Neural progenitor cell (in vitro differentiated cells): ENCODE measurements around the gene IL1RAPL1. TPM values are rescaled to one million over a fixed set of nuclear protein-coding genes. Genes with fewer than 3 reads are reported as not detected.

Experiments
- DNase-seq: peaks from one replicate; pipeline ENCODE4 v3.0.0-alpha.2; 2016; ENCODE audit warnings: low spot score
- H2AFZ ChIP-seq: fragments of 200-600 bp; sonication (generic); replicated peaks from 2 replicates; pipeline ENCODE4 v1.6.1; 2016; ENCODE audit warnings: antibody characterized with exemption
- H3F3A ChIP-seq: fragments of 200-600 bp; sonication (generic); 2 replicates; pipeline ENCODE4 v1.6.1; 2016; ENCODE audit warnings: antibody characterized with exemption, low read depth
- H3K27ac ChIP-seq: fragments of 200-600 bp; sonication (generic); 2 replicates; pipeline ENCODE4 v1.5.1; 2016; ENCODE audit warnings: mild to moderate bottlenecking
- H3K27me3 ChIP-seq: fragments of 200-600 bp; sonication (generic); 2 replicates; pipeline ENCODE4 v1.6.1; 2016; ENCODE audit warnings: mild to moderate bottlenecking, moderate library complexity
- H3K36me3 ChIP-seq: fragments of 200-600 bp; sonication (generic); 2 replicates; pipeline ENCODE4 v1.5.1; 2016
- H3K4me1 ChIP-seq: fragments of 200-600 bp; sonication (generic); 2 replicates; pipeline ENCODE4 v1.6.1; 2016; ENCODE audit warnings: mixed run types
- H3K4me2 ChIP-seq: fragments of 200-600 bp; sonication (generic); 2 replicates; pipeline ENCODE4 v1.6.1; 2016
- H3K4me3 ChIP-seq: fragments of 200-600 bp; sonication (generic); 2 replicates; pipeline ENCODE4 v1.5.1; 2016
- H3K79me2 ChIP-seq: fragments of 200-600 bp; sonication (generic); 2 replicates; pipeline ENCODE4 v1.6.1; 2016; ENCODE audit warnings: low read depth
- H3K9ac ChIP-seq: fragments of 200-600 bp; sonication (generic); 2 replicates; pipeline ENCODE4 v1.6.1; 2016
- H3K9me3 ChIP-seq: fragments of 200-600 bp; sonication (generic); 2 replicates; pipeline ENCODE4 v1.5.1; 2016; ENCODE audit warnings: low read depth
- H4K20me1 ChIP-seq: fragments of 200-600 bp; sonication (generic); 2 replicates; pipeline ENCODE4 v1.6.1; 2016; ENCODE audit warnings: low read depth
- H3K27ac Mint-ChIP-seq: 3 replicates; pipeline ENCODE4 v1.8.0; 2021; ENCODE audit warnings: mixed read lengths
- H3K27me3 Mint-ChIP-seq: 2 replicates; pipeline ENCODE4 v1.8.0; 2022; ENCODE audit warnings: low read depth, mild to moderate bottlenecking, inconsistent platforms, moderate library complexity, mixed read lengths; ENCODE audit not compliant: insufficient read depth
- H3K36me3 Mint-ChIP-seq: 3 replicates; pipeline ENCODE4 v1.8.0; 2021; ENCODE audit warnings: mixed read lengths
- H3K4me1 Mint-ChIP-seq: 3 replicates; pipeline ENCODE4 v1.8.0; 2021; ENCODE audit warnings: mixed read lengths
- H3K4me3 Mint-ChIP-seq: 3 replicates; pipeline ENCODE4 v1.8.0; 2021; ENCODE audit warnings: mild to moderate bottlenecking, moderate library complexity, mixed read lengths
- H3K9me3 Mint-ChIP-seq: 3 replicates; pipeline ENCODE4 v1.8.0; 2020; ENCODE audit warnings: mixed read lengths
- EZH2 ChIP-seq: fragments of 200-600 bp; sonication (generic); IDR thresholded peaks from 2 replicates; pipeline ENCODE4 v1.6.1; 2017; ENCODE audit warnings: antibody characterized with exemption, mild to moderate bottlenecking, moderate library complexity
- EZH2phosphoT487 ChIP-seq: fragments of 200-600 bp; sonication (generic); IDR thresholded peaks from 2 replicates; pipeline ENCODE4 v1.6.1; 2017; ENCODE audit warnings: antibody characterized with exemption
- total RNA-seq: library from RNA; depleted of rRNA; stranded (reverse); fragments of >200 nt; gene quantifications from 2 replicates; pipeline ENCODE4 v1.2.3, GENCODE V29; 2015; ENCODE audit warnings: low replicate concordance
- TF ChIP-seq, protein P1 (sequence below): fragments of 200-600 bp; sonication (generic); IDR thresholded peaks from 2 replicates; pipeline ENCODE4 v1.5.1; 2017; ENCODE audit warnings: antibody characterized with exemption, mild to moderate bottlenecking

IL1RAPL1 gene
- total RNA-seq, 1 donor from 2014 or later, result 13.4 TPM

DNA sequence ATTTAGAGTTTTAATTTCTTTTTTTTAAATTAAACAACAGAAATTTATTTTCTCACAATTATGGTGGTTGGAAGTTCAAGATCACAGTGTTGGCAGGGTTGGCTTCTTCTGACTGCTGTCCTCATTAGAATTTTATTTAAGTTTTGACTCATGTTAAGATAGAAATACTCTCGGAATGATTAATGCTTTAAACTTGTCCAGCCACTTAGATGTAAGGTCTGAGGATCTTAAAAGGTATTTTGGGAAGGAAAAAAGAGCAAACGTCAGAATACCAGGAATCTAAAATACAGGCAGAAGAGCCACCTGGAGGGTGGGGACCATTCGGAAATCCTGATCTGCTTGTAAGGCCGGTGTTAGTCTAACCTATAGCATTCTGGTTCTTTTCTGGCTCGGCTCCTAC, 1205.1 kb downstream of the IL1RAPL1 start:
- H3K4me1 ChIP-seq, result no peaks in the 10 kb centered on the region
- no peak overlapping the region for H3K4me2 ChIP-seq
- no peaks in the 10 kb centered on the region for H3K4me1 Mint-ChIP-seq
- no peaks in the 10 kb centered on the region for H3K9me3 ChIP-seq
- H3K79me2 ChIP-seq, result no peaks in the 10 kb centered on the region
- H4K20me1 ChIP-seq, result no peaks in the 10 kb centered on the region
- no peaks in the 10 kb centered on the region for H3K27me3 Mint-ChIP-seq
- H3K4me3 Mint-ChIP-seq, result no peak overlapping the region
- H3K9me3 Mint-ChIP-seq, result no peaks in the 10 kb centered on the region
- H3K9ac ChIP-seq, result no peak overlapping the region
- H3K27ac ChIP-seq, result no peak overlapping the region
- H2AFZ ChIP-seq, result no peak overlapping the region
- H3K27me3 ChIP-seq, result no peaks in the 10 kb centered on the region
- H3F3A ChIP-seq, result no peaks in the 10 kb centered on the region
- no peaks in the 10 kb centered on the region for H3K36me3 Mint-ChIP-seq
- H3K27ac Mint-ChIP-seq, result no peak overlapping the region
- TF ChIP-seq EZH2phosphoT487 (no peak), EZH2 (no peak)
- TF ChIP-seq, protein P1, sequence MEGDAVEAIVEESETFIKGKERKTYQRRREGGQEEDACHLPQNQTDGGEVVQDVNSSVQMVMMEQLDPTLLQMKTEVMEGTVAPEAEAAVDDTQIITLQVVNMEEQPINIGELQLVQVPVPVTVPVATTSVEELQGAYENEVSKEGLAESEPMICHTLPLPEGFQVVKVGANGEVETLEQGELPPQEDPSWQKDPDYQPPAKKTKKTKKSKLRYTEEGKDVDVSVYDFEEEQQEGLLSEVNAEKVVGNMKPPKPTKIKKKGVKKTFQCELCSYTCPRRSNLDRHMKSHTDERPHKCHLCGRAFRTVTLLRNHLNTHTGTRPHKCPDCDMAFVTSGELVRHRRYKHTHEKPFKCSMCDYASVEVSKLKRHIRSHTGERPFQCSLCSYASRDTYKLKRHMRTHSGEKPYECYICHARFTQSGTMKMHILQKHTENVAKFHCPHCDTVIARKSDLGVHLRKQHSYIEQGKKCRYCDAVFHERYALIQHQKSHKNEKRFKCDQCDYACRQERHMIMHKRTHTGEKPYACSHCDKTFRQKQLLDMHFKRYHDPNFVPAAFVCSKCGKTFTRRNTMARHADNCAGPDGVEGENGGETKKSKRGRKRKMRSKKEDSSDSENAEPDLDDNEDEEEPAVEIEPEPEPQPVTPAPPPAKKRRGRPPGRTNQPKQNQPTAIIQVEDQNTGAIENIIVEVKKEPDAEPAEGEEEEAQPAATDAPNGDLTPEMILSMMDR, result no peak
- no peak overlapping the region for H3K4me3 ChIP-seq
- DNase-seq, result no peak
- no peaks in the 10 kb centered on the region for H3K36me3 ChIP-seq

GRCh38 chrX:29797156-29797555, 1209.9 kb downstream of the IL1RAPL1 start:
- Histone ChIP-seq H3K4me1 (no peaks in the 10 kb centered on the region), H3F3A (peaks cover 3% of the 10 kb centered on the region), H3K79me2 (no peaks in the 10 kb centered on the region), H2AFZ (no peak overlapping the region), H3K27me3 (no peaks in the 10 kb centered on the region), H3K36me3 (no peaks in the 10 kb centered on the region), H3K4me2 (no peak overlapping the region), H3K27ac (no peak overlapping the region), H3K9me3 (peaks cover 6% of the 10 kb centered on the region), H3K4me3 (no peak overlapping the region), H3K9ac (no peak overlapping the region), H4K20me1 (no peaks in the 10 kb centered on the region)
- H3K27ac Mint-ChIP-seq, result no peak overlapping the region
- no peak for DNase-seq
- no peak overlapping the region for H3K4me3 Mint-ChIP-seq
- no peaks in the 10 kb centered on the region for H3K36me3 Mint-ChIP-seq
- no peaks in the 10 kb centered on the region for H3K4me1 Mint-ChIP-seq
- peaks cover 2% of the 10 kb centered on the region for H3K27me3 Mint-ChIP-seq
- no peak for TF ChIP-seq EZH2phosphoT487
- no peak for TF ChIP-seq EZH2
- TF ChIP-seq, protein P1, result no peak
- no peaks in the 10 kb centered on the region for H3K9me3 Mint-ChIP-seq

- no peaks in the 10 kb centered on the region for H3K4me1 ChIP-seq
- H3K27me3 Mint-ChIP-seq, result peaks cover 2% of the 10 kb centered on the region
- no peak overlapping the region for H3K4me3 Mint-ChIP-seq
- H3K4me2 ChIP-seq, result no peak overlapping the region
- H2AFZ ChIP-seq, result no peak overlapping the region
- peaks cover 8% of the 10 kb centered on the region for H3K9me3 ChIP-seq
- no peak overlapping the region for H3K27ac Mint-ChIP-seq
- H3K27ac ChIP-seq, result no peak overlapping the region
- no peaks in the 10 kb centered on the region for H3K27me3 ChIP-seq
- no peaks in the 10 kb centered on the region for H4K20me1 ChIP-seq
- H3K36me3 Mint-ChIP-seq, result no peaks in the 10 kb centered on the region
- no peak for DNase-seq
- no peaks in the 10 kb centered on the region for H3K79me2 ChIP-seq
- H3K4me1 Mint-ChIP-seq, result no peaks in the 10 kb centered on the region
- no peak overlapping the region for H3K4me3 ChIP-seq
- H3K9me3 Mint-ChIP-seq, result no peaks in the 10 kb centered on the region
- H3F3A ChIP-seq, result peaks cover 16% of the 10 kb centered on the region
- H3K9ac ChIP-seq, result no peak overlapping the region
- H3K36me3 ChIP-seq, result no peaks in the 10 kb centered on the region
- TF ChIP-seq EZH2 (no peak), EZH2phosphoT487 (no peak)
- TF ChIP-seq, protein P1, result no peak
Measured at GRCh38 chrX:29798469-29798868, 1211.2 kb downstream of the IL1RAPL1 start.
